HepG2 (cell line): ENCODE measurements around the gene CREBRF. TPM values are rescaled to one million over a fixed set of nuclear protein-coding genes. Genes with fewer than 3 reads are reported as not detected.

Experiments used
- HES4 ChIP-seq: sonication (generic); formaldehyde crosslinking; IDR thresholded peaks from 2 replicates; pipeline ENCODE4 v1.9.0; 2021; ENCODE audit warnings: mild to moderate bottlenecking, missing genetic modification reagents, borderline replicate concordance
- KAT8 ChIP-seq: IDR thresholded peaks from 2 replicates; pipeline ENCODE4 v1.6.1; 2016; ENCODE audit warnings: missing genetic modification reagents, missing compliant biosample characterization
- MEF2D ChIP-seq: sonication (generic); formaldehyde crosslinking; IDR thresholded peaks from 2 replicates; pipeline ENCODE4 v1.5.1; 2020; ENCODE audit warnings: mild to moderate bottlenecking, missing genetic modification reagents
- RBM39 ChIP-seq: fragments of 200-400 bp; formaldehyde crosslinking; IDR thresholded peaks from one replicate; pipeline ENCODE4 v1.6.1; 2018; ENCODE audit warnings: antibody characterized with exemption, mild to moderate bottlenecking, low read depth, low read length; ENCODE audit not compliant: poor library complexity, severe bottlenecking
- SALL1 ChIP-seq: sonication (generic); formaldehyde crosslinking; IDR thresholded peaks from 2 replicates; pipeline ENCODE4 v1.8.0; 2022; ENCODE audit warnings: mild to moderate bottlenecking, missing genetic modification reagents
- THAP11 ChIP-seq: IDR thresholded peaks from 2 replicates; pipeline ENCODE4 v1.6.1; 2016; ENCODE audit warnings: missing biosample characterization, missing genetic modification reagents
- ZFP36 ChIP-seq: fragments of 150-350 bp; IDR thresholded peaks from 2 replicates; pipeline ENCODE4 v1.6.1; 2018; ENCODE audit warnings: borderline replicate concordance, low read length, low read depth; ENCODE audit not compliant: partially characterized antibody
- ZNF136 ChIP-seq: sonication (generic); formaldehyde crosslinking; IDR thresholded peaks from 2 replicates; pipeline ENCODE4 v1.8.1; 2022; ENCODE audit warnings: low read depth, mild to moderate bottlenecking, moderate library complexity, missing genetic modification reagents
- polyA plus RNA-seq, 8 experiments: library from polyadenylated mRNA; depleted of rRNA in 3 of 8; stranded (reverse) in 7 of 8; unstranded in 1 of 8; fragments of >200 nt; fragmentation: Illumina TruSeq in 4 of 8; extraction: Trizol in 4 of 8; gene quantifications; 2 replicates each; pipeline versions ENCODE4 v1.2.1 to v1.2.3, GENCODE V29; 2011 to 2016; ENCODE audit warnings: low read depth in 4 of 8, missing spikeins in 1 of 8, mixed read lengths in 1 of 8; ENCODE audit not compliant: insufficient read depth in 1 of 8
- total RNA-seq, 5 experiments: library from RNA; depleted of rRNA; stranded (reverse); fragments of >200 nt; fragmentation: Illumina TruSeq; extraction: Trizol; gene quantifications; 2 replicates each; pipeline ENCODE4 v1.2.3, GENCODE V29; 2016; ENCODE audit warnings: low read depth in 1 of 5
- TF ChIP-seq, protein P1 (sequence below): sonication (generic); formaldehyde crosslinking; IDR thresholded peaks from 2 replicates; pipeline ENCODE4 v1.9.0; 2022; ENCODE audit warnings: missing genetic modification reagents, mild to moderate bottlenecking, borderline replicate concordance
- TF ChIP-seq, protein P2 (sequence below): sonication (generic); formaldehyde crosslinking; IDR thresholded peaks from 2 replicates; pipeline ENCODE4 v1.8.0; 2022; ENCODE audit warnings: mild to moderate bottlenecking, missing genetic modification reagents; ENCODE audit not compliant: insufficient replicate concordance
- TF ChIP-seq, protein P3 (sequence below): sonication (generic); formaldehyde crosslinking; IDR thresholded peaks from 2 replicates; pipeline ENCODE4 v1.5.1; 2020; ENCODE audit warnings: mild to moderate bottlenecking, missing genetic modification reagents, moderate library complexity
- TF ChIP-seq, protein P4 (sequence below): sonication (generic); formaldehyde crosslinking; IDR thresholded peaks from 2 replicates; pipeline ENCODE4 v1.5.0; 2020; ENCODE audit warnings: missing genetic modification reagents
- TF ChIP-seq, protein P5 (sequence below): sonication (generic); formaldehyde crosslinking; IDR thresholded peaks from 2 replicates; pipeline ENCODE4 v1.4.0; 2020; ENCODE audit warnings: low read depth, missing genetic modification reagents

The CREBRF gene
- total and polyA plus RNA-seq, 2 of the 13 experiments (the other 11 are each of a cell fraction or from before 2014, with no cell fraction given): 4.5 to 10.2 TPM

DNA sequence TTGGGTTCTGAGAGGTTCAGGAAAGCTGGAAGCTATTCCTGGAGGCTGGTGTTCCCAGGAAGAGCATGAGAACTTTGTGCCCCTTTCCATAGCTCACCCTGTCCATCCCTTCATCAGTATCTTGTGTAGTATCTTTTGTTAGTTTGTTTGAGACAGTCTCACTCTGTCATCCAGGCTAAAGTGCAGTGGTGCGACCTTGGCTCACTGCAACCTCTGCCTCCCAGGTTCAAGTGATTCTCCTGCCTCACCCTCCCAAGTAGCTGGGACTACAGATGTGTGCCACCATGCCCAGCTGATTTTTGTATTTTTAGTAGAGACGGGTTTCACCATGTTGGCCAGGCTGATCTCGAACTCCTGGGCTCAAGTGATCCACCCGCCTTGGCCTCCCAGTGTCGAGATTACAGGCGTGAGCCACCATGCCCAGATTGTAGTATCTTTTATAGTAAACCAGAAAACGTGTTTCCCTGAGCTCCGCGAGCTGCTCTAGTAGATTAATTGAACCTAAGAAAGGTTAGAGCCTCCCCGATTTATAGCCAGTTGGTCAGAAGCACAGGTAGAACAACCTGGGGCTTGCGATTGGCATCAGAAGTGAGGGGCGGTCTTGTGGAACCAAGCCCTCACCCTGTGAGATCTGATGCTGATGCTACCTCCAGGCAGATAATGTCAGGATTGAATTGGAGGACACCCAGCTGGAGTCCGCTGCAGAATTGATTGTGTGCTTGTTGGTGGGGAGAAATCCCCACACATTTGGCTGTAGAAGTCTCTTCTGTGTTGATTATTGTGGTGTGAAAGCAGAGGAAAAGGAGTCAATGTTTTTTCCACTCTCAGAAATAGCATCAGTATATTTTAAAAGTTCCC lies 40.3 kb upstream of the CREBRF start (continued):
- TF ChIP-seq, protein P1, sequence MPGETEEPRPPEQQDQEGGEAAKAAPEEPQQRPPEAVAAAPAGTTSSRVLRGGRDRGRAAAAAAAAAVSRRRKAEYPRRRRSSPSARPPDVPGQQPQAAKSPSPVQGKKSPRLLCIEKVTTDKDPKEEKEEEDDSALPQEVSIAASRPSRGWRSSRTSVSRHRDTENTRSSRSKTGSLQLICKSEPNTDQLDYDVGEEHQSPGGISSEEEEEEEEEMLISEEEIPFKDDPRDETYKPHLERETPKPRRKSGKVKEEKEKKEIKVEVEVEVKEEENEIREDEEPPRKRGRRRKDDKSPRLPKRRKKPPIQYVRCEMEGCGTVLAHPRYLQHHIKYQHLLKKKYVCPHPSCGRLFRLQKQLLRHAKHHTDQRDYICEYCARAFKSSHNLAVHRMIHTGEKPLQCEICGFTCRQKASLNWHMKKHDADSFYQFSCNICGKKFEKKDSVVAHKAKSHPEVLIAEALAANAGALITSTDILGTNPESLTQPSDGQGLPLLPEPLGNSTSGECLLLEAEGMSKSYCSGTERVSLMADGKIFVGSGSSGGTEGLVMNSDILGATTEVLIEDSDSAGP (CRISPR knock-in tag): peak; percentile 44; the same call in 1 of the 2 replicates
- TF ChIP-seq, protein P2, sequence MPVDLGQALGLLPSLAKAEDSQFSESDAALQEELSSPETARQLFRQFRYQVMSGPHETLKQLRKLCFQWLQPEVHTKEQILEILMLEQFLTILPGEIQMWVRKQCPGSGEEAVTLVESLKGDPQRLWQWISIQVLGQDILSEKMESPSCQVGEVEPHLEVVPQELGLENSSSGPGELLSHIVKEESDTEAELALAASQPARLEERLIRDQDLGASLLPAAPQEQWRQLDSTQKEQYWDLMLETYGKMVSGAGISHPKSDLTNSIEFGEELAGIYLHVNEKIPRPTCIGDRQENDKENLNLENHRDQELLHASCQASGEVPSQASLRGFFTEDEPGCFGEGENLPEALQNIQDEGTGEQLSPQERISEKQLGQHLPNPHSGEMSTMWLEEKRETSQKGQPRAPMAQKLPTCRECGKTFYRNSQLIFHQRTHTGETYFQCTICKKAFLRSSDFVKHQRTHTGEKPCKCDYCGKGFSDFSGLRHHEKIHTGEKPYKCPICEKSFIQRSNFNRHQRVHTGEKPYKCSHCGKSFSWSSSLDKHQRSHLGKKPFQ (CRISPR knock-in tag): no peak
- TF ChIP-seq, protein P3, sequence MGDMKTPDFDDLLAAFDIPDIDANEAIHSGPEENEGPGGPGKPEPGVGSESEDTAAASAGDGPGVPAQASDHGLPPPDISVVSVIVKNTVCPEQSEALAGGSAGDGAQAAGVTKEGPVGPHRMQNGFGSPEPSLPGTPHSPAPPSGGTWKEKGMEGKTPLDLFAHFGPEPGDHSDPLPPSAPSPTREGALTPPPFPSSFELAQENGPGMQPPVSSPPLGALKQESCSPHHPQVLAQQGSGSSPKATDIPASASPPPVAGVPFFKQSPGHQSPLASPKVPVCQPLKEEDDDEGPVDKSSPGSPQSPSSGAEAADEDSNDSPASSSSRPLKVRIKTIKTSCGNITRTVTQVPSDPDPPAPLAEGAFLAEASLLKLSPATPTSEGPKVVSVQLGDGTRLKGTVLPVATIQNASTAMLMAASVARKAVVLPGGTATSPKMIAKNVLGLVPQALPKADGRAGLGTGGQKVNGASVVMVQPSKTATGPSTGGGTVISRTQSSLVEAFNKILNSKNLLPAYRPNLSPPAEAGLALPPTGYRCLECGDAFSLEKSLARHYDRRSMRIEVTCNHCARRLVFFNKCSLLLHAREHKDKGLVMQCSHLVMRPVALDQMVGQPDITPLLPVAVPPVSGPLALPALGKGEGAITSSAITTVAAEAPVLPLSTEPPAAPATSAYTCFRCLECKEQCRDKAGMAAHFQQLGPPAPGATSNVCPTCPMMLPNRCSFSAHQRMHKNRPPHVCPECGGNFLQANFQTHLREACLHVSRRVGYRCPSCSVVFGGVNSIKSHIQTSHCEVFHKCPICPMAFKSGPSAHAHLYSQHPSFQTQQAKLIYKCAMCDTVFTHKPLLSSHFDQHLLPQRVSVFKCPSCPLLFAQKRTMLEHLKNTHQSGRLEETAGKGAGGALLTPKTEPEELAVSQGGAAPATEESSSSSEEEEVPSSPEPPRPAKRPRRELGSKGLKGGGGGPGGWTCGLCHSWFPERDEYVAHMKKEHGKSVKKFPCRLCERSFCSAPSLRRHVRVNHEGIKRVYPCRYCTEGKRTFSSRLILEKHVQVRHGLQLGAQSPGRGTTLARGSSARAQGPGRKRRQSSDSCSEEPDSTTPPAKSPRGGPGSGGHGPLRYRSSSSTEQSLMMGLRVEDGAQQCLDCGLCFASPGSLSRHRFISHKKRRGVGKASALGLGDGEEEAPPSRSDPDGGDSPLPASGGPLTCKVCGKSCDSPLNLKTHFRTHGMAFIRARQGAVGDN (CRISPR knock-in tag): peak; percentile 38; the same call in 1 of the 2 replicates
- no peak for TF ChIP-seq ZFP36
- TF ChIP-seq, protein P4, sequence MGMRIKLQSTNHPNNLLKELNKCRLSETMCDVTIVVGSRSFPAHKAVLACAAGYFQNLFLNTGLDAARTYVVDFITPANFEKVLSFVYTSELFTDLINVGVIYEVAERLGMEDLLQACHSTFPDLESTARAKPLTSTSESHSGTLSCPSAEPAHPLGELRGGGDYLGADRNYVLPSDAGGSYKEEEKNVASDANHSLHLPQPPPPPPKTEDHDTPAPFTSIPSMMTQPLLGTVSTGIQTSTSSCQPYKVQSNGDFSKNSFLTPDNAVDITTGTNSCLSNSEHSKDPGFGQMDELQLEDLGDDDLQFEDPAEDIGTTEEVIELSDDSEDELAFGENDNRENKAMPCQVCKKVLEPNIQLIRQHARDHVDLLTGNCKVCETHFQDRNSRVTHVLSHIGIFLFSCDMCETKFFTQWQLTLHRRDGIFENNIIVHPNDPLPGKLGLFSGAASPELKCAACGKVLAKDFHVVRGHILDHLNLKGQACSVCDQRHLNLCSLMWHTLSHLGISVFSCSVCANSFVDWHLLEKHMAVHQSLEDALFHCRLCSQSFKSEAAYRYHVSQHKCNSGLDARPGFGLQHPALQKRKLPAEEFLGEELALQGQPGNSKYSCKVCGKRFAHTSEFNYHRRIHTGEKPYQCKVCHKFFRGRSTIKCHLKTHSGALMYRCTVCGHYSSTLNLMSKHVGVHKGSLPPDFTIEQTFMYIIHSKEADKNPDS (CRISPR knock-in tag): no peak
- TF ChIP-seq RBM39: no peak
- no peak for TF ChIP-seq HES4
- no peak for TF ChIP-seq THAP11 (CRISPR knock-in tag)
- no peak for TF ChIP-seq KAT8 (CRISPR knock-in tag)
- no peak for TF ChIP-seq ZNF136 (CRISPR knock-in tag)
- TF ChIP-seq MEF2D: 0 out of 2 replicates have a peak, but pooled peaks have one; percentile 30
- TF ChIP-seq, protein P5, sequence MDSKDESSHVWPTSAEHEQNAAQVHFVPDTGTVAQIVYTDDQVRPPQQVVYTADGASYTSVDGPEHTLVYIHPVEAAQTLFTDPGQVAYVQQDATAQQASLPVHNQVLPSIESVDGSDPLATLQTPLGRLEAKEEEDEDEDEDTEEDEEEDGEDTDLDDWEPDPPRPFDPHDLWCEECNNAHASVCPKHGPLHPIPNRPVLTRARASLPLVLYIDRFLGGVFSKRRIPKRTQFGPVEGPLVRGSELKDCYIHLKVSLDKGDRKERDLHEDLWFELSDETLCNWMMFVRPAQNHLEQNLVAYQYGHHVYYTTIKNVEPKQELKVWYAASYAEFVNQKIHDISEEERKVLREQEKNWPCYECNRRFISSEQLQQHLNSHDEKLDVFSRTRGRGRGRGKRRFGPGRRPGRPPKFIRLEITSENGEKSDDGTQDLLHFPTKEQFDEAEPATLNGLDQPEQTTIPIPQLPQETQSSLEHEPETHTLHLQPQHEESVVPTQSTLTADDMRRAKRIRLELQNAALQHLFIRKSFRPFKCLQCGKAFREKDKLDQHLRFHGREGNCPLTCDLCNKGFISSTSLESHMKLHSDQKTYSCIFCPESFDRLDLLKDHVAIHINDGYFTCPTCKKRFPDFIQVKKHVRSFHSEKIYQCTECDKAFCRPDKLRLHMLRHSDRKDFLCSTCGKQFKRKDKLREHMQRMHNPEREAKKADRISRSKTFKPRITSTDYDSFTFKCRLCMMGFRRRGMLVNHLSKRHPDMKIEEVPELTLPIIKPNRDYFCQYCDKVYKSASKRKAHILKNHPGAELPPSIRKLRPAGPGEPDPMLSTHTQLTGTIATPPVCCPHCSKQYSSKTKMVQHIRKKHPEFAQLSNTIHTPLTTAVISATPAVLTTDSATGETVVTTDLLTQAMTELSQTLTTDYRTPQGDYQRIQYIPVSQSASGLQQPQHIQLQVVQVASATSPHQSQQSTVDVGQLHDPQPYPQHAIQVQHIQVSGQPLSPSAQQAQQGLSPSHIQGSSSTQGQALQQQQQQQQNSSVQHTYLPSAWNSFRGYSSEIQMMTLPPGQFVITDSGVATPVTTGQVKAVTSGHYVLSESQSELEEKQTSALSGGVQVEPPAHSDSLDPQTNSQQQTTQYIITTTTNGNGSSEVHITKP (CRISPR knock-in tag): no peak
- TF ChIP-seq SALL1 (CRISPR knock-in tag): peak; percentile 58
